SK-N-DZ (cell line): ENCODE data around the gene HORMAD2.
"Not testable (repeated sequence)": the region's sequence is repeated elsewhere in the genome, so short reads cannot be mapped to it uniquely, and the experiment has no call there.

Experiments
- DNase-seq: peaks from one replicate; pipeline ENCODE4 v3.0.0-alpha.2; 2015; ENCODE audit warnings: low spot score

HORMAD2 gene

GRCh38 chr22:30188911-30189310, 108.6 kb downstream of the HORMAD2 start:
- DNase-seq: no peak

GRCh38 chr22:30190574-30190973, 110.3 kb downstream of the HORMAD2 start:
- no peak for DNase-seq

- no peak for DNase-seq
These were observed 110.9 kb downstream of the HORMAD2 start for GRCh38 chr22:30191040-30191701.

DNA sequence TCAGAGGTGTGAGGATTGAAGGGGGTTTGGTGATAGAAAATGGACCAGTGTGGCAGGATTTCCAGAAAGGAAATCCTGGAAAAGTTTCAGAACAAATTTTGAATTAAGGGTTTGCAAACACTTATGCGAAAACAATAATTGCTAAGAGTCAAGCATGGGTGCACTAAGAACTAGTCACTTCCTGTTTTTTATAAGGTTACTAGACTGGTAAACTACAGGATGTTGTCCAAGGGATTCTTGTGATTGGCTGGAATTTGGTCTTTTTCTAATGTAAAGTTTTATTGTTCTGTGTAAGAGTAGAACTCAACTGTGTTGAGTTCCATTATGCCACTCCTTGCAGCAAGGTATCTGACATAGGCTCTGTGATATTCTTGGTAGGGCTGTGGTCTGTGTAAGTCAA, 112.2 kb downstream of the HORMAD2 start:
- DNase-seq: no peak

DNA sequence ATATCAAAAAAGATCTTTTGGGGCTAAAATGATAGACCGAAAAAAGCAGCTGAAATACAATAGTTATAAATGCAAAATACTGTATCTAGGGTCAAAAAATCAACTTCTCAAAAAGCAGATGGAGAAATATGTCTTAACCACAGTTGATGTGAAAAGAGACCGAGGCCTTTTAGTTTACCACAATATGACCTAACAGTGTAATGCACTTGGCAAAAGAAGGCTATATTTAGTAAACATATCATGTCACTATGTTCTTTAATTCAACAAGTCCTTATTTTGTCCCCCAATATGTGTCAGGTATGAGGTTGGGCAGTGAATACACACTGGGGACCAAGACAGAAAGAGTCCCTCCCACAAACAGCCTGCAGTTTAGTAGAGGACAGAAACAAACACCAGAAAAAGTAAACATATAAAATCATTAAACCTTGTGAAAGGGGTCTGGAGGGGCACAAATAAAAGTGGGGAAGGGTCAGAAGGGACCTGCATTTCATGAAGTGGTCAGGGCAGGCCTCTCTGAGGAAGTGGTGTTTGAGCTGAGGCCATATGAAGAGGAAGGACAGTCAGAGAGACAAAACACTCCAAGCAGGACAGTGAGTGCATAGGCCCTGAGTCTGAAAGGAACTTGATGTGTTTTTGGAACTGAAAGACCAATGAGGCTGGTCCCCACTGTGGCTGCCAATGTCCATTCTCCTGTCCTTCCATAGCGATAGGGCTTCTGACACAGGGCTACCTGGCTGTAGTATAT, 112.9 kb downstream of the HORMAD2 start:
- DNase-seq: no peak

DNA sequence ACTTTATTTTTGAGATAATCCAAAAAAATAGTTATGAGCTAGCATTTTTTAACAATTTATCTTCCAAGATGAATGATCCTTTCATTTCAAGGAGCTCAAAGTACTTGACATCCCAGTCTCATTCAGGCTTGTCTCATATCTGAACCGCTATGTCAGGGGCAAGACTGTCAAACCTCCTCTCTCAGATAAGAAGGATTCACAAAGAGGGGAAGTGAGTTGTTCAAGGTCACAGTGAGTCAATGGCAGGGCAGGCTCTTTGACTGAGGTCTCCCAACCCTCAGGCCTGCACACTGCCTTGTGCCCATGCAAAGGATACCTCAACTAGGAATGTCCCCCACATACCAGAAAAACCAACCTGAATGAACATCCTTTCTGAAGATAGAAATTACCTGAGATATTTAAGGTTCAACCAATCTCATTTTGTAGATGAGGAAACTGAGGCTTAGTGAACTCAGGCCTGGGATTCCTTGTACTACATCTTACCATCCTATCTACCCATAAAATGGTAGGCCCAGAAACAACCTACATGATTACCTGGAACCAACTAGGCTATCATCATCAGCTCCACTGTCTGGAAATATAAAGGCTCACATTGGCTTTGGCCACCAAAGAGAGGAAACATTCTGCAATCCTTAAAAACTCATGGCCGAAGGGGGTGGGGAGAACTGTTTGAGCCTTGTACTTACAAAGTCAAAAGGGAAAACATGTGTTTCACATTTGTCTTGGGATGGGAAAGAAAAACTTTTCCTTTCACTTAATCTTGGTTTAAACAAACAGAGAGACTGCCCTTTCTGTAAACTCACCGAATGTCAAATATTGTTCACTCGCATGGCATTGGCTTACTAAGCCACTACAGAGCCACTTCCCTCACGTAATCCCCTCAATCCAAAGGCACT, 115.2 kb downstream of the HORMAD2 start:
- no peak for DNase-seq

- no peak for DNase-seq
These were observed 116.0 kb downstream of the HORMAD2 start for GRCh38 chr22:30196141-30196879.

GRCh38 chr22:30196880-30197336, 116.6 kb downstream of the HORMAD2 start:
- no peak for DNase-seq

DNA sequence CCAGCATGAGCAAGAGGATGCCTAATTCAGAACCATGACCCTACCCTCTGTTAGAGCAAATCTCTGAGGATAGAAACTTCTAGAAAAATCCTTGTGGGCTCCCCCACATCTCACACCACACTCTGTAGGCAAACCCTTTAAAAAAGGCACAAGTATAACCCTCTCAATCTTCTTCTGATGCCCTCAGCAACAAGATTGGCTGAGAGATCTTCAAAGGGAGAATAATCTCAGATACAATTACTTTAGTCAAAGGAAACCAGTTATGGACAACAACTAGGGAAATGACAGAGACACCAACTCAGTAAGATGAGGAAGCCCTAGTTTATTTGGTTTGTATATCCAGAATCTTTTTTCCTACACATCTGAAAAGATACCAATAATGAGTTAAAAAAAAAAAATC, 117.1 kb downstream of the HORMAD2 start:
- DNase-seq: no peak

- no peak for DNase-seq
These were observed 118.0 kb downstream of the HORMAD2 start for GRCh38 chr22:30198152-30198825.

GRCh38 chr22:30198921-30199320, 118.7 kb downstream of the HORMAD2 start:
- DNase-seq: no peak

DNA sequence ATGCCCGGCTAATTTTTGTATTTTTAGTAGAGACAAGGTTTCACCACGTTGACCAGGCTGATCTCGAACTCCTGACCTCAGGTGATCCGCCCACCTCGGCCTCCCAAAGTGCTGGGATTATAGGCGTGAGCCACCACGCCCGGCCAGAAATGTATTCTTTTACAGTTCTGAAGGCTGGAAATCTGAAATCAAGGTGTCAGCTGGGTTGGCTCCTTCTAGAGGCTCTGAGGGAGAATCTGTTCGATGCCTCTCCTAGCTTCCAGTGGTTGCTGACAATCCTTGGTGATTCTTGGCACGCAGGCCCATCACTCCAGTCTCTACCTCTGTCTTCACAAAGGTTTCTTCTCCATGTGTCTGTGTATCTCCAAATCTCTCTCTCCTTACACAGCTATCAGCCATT, 120.6 kb downstream of the HORMAD2 start:
- not testable (repeated sequence) for DNase-seq

DNA sequence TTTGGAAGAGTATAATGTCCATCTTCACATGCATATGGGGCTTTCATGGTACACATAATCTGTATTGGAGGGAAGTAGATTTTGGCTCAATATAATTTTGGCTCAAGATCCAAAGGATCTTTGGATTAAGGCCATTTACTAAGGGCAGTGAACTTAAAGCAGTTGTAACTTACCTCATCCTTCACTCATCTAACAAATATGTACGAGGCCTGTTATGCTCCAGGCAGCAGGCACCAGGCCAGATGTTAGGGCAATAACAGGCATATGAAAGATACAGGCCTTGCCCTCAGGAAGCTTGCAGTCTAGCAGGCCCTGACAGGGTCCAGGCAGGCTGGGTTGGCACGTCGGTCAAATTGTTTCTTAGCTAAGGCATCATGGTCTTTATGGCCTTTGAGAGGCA, 121.7 kb downstream of the HORMAD2 start:
- no peak for DNase-seq

DNA sequence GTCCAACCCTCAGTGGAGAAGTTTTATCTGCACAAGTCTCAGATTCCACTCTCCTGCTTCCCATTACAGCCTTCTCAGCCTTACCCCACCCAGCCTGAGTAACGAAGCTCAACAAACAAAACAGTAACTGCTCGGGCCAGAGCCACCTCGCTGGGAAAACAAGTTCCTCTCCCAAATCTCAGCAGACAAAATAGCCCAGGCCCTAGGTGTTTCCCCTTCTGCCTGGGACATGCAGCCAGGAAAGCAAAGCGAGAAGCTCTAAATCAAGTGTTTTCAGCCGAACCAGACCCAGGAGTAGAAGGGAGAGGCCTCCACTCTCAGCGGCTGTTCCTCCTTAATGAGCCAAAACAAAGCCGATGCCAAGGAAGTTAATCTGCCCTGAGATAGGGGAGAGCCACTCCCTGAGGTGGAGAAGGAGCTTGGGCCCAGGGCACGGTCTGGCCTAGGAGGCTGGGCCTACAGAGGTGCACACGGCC, 122.3 kb downstream of the HORMAD2 start:
- no peak for DNase-seq

GRCh38 chr22:30204015-30204741, 123.9 kb downstream of the HORMAD2 start:
- DNase-seq: no peak

GRCh38 chr22:30204742-30205111, 124.5 kb downstream of the HORMAD2 start:
- DNase-seq: no peak

GRCh38 chr22:30205281-30206115, 125.2 kb downstream of the HORMAD2 start:
- DNase-seq: no peak

- DNase-seq: no peak
These were observed 126.7 kb downstream of the HORMAD2 start for GRCh38 chr22:30206944-30207343.
